NCI-H2081 treated with DMSO at 0.1 percent for 48 hours (cell line): Measurements from ENCODE around the gene ATOH1.

ENCODE experiments used
- DNase-seq: peaks from one replicate; lab custom pipeline; 2025; lab: John Stamatoyannopoulos, UW

The ATOH1 gene, protein sequence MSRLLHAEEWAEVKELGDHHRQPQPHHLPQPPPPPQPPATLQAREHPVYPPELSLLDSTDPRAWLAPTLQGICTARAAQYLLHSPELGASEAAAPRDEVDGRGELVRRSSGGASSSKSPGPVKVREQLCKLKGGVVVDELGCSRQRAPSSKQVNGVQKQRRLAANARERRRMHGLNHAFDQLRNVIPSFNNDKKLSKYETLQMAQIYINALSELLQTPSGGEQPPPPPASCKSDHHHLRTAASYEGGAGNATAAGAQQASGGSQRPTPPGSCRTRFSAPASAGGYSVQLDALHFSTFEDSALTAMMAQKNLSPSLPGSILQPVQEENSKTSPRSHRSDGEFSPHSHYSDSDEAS

DNA sequence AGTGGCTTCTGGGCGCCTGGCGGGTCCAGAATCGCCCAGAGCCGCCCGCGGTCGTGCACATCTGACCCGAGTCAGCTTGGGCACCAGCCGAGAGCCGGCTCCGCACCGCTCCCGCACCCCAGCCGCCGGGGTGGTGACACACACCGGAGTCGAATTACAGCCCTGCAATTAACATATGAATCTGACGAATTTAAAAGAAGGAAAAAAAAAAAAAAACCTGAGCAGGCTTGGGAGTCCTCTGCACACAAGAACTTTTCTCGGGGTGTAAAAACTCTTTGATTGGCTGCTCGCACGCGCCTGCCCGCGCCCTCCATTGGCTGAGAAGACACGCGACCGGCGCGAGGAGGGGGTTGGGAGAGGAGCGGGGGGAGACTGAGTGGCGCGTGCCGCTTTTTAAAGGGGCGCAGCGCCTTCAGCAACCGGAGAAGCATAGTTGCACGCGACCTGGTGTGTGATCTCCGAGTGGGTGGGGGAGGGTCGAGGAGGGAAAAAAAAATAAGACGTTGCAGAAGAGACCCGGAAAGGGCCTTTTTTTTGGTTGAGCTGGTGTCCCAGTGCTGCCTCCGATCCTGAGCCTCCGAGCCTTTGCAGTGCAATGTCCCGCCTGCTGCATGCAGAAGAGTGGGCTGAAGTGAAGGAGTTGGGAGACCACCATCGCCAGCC is at the start of gene ATOH1:
ATOH1 (plus strand) TSS at position 422 of the 663 bp plus-strand sequence; CDS start at position 596, 174 bp downstream.
- no peak for DNase-seq

DNA sequence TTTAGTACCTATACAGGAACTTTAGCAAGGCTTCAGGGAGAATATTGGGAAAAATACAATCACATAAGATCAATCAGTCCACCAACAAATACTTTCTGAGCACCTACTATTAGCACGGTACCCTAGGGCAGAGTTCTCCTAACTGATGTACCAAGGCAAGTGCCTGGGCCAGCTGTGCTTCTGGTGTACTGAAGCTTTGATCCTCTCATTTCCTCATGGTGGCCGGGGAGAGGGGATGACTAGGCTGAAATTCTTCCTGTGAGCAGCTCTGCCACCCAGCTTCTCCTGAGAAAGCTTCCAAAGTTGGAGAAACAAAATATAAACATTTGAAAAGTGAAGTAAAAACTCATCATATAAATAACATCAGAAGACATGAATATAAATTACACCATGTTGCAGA is 49.3 kb upstream of the ATOH1 start:
- no peak for DNase-seq

DNA sequence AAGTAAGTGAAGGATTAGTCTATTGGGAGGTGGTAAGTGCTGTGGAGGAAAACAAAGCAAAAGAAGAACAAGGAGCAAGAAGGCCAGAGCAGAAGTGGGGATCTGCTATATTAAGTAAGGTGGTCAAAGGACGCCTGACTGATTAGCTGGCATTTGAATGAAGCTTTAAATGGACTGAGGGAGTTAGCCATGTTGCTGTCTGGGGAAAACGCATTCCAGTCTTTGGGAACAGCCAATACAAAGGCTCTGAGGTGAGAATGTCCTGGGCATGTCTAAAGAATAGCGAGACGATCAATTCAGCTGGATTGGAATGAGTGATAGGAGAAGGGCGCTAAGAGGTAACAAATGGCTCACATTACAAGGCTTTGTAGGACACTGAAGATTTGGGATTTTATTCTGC is 48.5 kb upstream of the ATOH1 start:
- no peak for DNase-seq

DNA sequence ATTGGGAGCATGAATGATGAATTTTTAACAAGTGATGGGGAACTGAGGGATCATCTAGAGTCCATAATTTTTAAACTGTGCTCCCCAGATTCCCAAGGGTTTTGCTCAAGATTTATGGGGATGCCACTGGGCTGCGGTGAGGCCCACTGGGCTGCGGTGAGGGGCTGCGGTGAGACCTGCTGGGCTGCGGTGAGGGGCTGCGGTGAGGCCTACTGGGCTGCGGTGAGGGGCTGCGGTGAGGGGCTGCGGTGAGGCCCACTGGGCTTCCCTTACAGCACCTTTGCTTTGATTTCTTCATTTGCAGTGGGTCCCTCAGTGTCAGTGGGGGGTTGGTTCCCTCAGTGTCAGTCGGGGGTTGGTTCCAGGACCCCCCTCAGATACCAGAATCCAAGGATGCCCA is 47.4 kb upstream of the ATOH1 start:
- DNase-seq = no peak

DNA sequence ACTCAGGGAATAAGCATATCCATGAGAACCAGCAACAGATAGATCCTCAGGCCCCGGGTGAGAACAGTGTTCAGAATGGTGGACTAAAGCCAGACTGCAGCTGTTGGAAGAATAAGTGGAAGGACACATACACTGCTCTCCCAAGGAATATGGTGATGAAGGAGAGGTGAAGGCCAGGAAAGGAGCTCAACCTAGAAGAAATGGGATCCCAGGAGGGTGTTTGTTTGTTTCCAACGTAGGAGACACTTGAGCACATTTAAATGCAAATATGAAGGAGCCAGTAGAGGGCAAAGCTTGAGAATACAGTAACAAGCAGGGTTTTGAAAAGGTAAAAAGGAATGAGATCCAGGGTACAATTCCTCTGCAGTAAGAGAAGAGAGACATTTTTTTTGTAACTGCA is 42.4 kb upstream of the ATOH1 start:
- no peak for DNase-seq

DNA sequence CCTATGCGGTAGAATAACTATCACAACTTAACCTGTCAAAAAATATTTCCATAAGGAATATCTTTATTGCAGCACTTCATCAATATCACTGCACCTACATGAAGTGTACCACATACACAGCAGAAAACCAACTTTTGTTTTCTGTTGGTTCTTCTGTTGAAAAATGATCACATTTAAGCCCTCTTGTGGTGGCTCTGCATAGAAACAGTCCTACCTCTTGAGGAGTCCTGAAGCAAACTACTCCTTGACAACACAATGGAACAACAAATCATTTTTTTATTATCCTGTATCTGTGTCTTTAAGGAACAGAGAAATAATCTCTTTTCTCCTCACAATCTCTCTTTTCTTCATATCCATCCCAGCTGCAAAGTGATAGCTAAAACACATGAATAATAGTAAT is 39.8 kb upstream of the ATOH1 start:
- DNase-seq = no peak

DNA sequence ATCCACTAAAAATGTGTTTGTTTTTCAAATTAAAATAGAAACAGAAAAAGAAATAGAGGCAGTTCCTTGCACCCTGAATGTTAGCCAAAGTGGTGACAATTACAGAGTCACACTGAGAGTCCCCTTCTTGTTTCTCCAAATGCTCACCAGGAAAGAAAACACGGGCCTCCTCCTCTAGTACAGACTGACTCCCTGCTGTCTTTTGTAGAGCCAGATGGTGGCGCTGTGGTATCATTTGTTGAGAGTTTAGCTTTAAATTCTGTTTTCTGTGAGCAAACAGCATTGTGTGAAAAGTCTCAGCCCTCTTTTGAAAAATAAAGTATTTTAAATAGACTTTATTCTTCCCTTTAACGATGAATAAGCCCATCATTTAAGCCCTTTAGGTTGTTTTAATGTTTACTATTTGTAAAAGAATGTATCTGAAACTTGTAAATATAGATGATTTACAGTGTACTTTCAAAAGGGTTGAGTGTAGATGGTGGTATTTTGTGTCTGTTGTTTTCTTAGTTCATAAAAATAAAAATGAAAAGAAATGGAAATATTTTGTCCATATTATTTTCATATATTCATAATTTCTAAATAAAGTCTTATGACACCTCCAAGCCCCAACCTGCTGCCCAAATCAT is 36.9 kb upstream of the ATOH1 start:
- no peak for DNase-seq

DNA sequence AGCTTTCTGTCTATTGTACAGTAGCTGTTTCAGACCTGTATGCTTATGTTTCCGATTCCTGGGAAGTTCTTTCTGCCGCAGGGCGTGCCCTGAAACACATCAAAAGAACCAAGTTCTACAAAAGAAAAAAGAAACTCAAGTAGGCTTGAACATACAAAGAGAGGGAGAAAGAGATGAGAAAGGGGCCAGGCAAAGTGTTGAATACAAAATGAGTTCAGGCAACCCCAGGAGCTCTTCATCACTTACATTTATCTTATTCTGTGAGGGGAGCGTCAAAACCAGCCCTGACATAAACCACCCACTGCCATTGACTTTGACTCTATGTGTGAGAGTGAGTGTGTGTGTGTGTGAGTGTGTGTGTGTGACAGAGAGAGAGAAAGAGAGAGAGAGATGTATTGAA is 26.5 kb upstream of the ATOH1 start:
- no peak for DNase-seq

DNA sequence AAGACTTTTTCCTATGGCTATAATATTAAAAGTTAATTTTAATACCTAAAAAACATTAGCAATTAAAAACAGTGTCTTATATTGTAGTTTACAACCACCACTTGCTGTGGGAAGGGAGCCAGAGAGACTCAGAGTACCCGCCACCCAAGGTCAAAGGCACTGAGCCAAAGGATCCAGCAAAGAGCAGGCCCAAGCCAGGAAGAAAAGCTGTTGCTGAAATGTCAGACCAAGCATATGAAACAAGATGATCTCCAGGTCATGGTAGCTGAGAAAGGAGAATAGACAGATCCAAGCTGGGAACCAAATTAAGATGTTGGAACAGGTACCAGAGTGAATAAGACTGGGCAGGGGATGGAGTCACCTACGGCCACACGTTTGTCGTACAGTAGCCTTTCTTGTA is 18.8 kb upstream of the ATOH1 start:
- DNase-seq = no peak

DNA sequence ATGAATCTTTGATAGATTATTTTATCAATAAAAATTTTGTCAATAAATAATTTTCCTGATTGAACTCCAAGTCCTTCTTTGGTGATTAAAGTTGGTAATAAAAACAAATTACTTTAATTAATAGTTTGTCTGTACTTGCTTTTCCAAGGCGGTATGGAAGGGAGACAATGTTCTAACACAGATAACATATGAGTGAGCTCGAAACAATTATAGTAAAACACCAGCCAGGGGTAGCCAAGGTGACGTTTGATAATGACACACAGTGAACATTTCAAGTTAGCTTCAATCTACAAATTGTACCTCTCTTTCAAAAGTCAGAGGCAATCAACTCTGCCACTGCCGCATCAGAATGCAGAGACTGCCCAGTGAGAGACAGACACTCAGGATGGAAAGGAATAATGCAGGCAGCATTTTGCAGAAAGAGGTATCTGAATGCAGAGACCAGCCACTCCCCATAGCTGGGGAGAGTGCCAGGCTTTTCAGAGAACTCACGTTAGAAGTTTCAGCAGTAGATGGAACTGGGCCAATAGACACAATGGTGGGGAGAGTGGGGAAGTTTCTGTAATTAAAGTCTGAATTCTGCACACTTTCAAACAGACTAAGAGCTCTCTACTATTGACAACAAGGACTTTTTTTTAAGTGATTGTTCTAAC is 18.1 kb upstream of the ATOH1 start:
- DNase-seq = no peak

DNA sequence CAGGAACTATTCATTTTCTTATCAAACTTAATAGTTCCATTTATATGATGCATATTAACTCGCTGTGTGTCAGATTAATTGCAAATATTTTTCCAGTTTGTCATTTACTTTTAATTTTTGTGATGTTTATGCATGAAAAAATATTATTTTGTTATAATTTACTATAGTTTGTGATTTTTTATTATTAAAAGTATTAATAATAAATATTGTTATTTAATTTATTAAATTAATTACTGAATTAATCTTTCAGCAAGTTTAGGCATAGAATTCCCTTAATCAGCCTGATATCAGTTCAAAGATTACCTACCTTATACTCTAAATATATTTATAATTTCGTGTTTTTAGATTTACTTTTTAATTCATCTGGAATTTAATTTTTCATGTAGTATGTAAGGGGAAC is 15.5 kb upstream of the ATOH1 start:
- no peak for DNase-seq

DNA sequence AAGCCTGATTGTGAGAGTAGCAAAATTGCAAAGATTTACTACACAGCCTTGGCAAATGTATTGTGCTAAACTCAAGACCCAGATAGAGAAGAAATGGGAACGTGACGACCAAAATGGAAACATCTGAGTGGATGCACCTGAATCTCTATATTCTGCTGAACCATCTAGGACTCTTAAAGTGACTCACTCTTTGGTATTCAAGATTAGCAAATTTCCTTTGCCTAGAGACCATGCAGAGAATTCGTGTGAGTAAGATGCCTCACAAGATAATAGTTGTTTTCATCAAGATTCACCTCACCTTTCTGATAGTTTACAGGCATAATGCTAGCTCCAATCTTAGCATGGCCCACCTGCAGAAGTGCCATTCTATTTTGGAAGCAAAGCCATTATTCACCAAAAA is 14.4 kb upstream of the ATOH1 start:
- no peak for DNase-seq

DNA sequence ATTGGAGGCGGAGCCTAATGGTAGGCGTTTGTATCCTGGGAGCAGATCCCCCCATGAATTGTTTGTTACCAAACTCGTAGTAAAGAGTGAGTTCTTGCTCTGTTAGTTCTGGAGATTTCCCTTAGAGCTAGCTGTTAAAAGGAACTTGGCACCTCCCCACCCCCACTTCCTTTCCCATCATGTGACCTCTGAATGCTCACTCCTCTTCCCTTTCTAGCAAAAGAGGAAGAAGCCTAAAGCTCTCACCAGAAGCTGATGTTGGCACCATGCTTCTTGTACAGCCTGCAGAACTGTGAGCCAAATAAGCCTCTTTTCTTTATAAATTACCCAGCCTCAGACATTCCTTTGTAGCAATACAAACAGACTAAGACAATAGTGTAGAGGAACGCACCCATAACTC is 13.8 kb upstream of the ATOH1 start:
- DNase-seq = no peak

DNA sequence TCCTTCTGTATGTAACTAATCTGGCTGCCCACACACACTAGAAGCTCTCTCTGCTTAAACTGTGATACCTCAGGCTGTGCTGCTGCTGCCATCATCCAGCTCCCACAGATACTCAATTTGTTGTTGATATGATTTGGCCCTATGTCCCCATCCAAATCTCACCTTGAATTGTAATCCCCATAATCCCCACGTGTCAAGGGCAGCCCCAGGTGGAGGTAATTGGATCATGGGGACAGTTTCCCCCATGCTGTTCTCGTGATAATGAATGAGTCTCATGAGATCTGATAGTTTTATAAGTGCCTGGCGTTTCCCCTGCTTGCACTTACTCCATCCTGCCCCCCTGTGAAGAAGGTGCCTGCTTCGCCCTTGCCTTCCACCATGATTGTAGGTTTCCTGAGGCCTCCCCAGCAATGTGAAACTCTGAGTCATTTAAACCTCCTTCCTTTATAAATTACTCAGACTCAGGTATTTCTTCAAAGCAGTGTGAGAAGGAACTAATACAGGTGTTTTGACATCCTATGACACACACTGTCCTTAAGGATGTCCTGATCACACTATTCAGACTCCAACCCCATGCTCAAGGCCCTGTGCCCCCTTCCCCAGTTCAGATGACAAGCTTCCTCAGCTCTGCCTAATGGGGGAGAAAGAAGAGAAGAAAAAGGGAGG is 2.9 kb upstream of the ATOH1 start:
- DNase-seq = no peak

DNA sequence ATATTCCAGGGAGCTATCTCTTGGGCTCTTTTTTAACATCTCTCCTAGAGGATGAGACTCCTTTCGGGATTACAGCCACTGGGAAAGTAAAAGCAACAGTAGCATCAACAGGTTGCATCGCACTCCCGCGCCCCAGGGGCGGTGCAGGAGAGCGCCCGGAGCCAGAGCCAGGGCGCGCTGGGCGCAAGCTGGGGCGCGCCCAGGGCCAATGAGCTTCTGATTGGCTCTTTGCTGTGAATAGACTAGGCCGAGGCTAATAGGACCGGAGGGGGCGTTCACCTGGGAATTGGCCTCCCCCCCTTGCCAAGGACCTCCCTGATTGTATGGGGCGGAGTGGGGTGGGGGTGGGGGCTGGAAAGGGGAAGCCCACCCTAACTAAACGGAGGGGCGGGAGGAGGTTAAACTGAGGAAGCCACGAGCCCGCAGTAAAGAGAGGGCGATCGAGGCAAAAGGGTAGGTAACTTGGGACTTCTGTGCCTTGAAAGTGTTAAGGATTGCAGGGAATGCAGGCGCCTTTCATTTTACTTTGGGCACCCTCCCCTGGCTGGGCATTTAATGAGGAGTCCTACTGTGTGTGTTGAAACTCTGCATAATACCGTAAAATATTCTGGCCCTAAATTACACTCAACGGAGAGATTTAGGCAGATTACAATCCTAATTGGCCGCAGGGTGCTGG is 1.1 kb upstream of the ATOH1 start:
- DNase-seq = no peak

DNA sequence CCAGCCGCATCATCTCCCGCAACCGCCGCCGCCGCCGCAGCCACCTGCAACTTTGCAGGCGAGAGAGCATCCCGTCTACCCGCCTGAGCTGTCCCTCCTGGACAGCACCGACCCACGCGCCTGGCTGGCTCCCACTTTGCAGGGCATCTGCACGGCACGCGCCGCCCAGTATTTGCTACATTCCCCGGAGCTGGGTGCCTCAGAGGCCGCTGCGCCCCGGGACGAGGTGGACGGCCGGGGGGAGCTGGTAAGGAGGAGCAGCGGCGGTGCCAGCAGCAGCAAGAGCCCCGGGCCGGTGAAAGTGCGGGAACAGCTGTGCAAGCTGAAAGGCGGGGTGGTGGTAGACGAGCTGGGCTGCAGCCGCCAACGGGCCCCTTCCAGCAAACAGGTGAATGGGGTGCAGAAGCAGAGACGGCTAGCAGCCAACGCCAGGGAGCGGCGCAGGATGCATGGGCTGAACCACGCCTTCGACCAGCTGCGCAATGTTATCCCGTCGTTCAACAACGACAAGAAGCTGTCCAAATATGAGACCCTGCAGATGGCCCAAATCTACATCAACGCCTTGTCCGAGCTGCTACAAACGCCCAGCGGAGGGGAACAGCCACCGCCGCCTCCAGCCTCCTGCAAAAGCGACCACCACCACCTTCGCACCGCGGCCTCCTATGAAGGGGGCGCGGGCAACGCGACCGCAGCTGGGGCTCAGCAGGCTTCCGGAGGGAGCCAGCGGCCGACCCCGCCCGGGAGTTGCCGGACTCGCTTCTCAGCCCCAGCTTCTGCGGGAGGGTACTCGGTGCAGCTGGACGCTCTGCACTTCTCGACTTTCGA is 654 bp downstream of the ATOH1 start:
- DNase-seq = no peak

DNA sequence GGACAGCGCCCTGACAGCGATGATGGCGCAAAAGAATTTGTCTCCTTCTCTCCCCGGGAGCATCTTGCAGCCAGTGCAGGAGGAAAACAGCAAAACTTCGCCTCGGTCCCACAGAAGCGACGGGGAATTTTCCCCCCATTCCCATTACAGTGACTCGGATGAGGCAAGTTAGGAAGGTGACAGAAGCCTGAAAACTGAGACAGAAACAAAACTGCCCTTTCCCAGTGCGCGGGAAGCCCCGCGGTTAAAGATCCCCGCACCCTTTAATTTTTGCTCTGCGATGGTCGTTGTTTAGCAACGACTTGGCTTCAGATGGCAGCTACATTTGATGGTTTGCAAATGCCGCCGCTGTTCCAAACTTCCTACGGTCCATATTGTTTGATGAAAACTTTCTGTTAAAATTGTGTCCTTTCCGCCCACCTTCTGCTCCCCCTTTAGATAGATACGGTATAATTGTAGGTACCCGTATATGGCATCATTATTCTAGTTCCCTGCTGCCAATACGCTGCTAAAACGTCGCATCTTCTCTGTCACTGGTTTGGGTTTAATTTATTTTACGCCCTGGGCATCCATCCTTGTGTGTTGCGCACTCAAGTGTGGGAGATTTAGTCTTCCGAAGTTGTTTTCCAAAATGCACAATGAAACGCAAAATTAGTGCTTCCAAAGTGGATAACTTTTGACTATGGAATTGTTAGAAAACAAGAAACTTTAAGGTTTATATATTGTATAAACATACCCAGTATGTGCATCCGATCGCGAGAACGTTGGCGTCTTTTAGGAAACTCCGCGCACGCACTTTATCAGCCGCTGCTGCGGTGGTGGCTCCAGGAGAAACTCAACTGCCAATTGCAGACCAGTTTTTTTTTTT is 1.5 kb downstream of the ATOH1 start:
- DNase-seq = no peak

DNA sequence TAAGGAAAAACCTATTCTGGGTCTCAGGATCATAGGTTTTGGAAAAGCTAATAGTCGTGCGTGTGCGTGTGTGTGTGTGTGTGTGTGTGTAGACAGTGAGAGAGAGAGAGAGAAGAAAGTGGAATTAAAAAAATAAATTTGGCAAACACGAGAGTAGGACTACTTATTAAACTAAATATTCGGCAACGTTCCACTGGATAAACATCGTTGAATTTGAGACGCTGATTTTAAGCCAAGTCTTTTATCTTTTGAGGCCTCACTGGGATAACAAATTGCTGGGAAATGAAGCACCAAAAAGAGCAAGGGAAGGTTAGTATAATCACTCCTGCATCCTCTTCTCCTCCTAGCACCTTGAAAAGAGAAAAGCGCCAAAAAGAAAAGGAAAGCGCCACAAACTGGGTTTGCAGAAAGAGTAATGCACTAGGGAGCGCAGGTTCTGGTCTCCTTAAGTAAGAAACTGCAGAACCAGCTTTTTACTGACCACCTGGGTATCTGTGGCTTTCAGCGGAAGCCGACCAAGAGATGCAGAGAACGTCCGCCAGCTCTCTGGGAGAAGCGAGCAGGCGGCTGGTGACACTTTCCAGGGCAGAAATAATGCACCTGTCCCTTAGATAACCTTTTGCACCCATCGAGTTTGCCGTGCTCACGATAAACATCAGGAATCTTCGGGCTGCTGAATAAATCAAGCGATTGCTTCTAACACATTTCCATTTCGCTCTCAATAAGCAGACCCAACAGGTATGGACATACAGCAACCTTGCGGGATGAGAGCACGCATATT is 3.4 kb downstream of the ATOH1 start:
- no peak for DNase-seq
